Left lung (tissue), 10 donors: ENCODE results near the gene LIG3. TPM values are rescaled to one million over a fixed set of nuclear protein-coding genes. Genes with fewer than 3 reads are reported as not detected.
"Not testable (repeated sequence)": the region's sequence is repeated elsewhere in the genome, so short reads cannot be mapped to it uniquely, and the experiment has no call there.

Experiments
- ATAC-seq: fragments of 200-7000 bp; cut with Tn5 transposase; one replicate; pipeline ENCODE4 v1.9.1; 2020; ENCODE audit warnings: moderate library complexity
- DNase-seq, 4 donors: peaks; one replicate each; pipeline ENCODE4 v3.0.0-alpha.2; 2013 to 2020
- H3K27ac ChIP-seq, 2 donors: fragments of 200-600 bp; sonication (generic) in 1 of 2; one replicate each; pipeline versions ENCODE4 v1.5.0 to v1.8.0; 2020 to 2021
- H3K27me3 ChIP-seq, 2 donors: fragments of 200-600 bp; sonication (generic) in 1 of 2; one replicate each; pipeline versions ENCODE4 v1.5.0 to v1.8.0; 2020 to 2021
- H3K36me3 ChIP-seq, 2 donors: fragments of 200-600 bp; sonication (generic) in 1 of 2; one replicate each; pipeline versions ENCODE4 v1.5.0 to v1.8.0; 2020 to 2021
- H3K4me1 ChIP-seq, 2 donors: fragments of 200-600 bp; one replicate each; pipeline ENCODE4 v1.8.0; 2021
- H3K4me3 ChIP-seq, 2 donors: fragments of 200-600 bp; sonication (generic) in 1 of 2; one replicate each; pipeline versions ENCODE4 v1.5.0 to v1.8.0; 2020 to 2021; ENCODE audit warnings: mild to moderate bottlenecking in 1 of 2
- H3K9me3 ChIP-seq, 2 donors: fragments of 200-600 bp; sonication (generic) in 1 of 2; one replicate each; pipeline versions ENCODE4 v1.5.0 to v1.8.0; 2020 to 2021
- CTCF ChIP-seq, 2 donors: fragments of 200-600 bp; sonication (generic) in 1 of 2; IDR thresholded peaks; one replicate each; pipeline versions ENCODE4 v1.5.0 to v1.8.0; 2021; ENCODE audit warnings: antibody characterized with exemption in 2 of 2
- intact Hi-C, 2 donors: fragments of 100-400 bp; cut with DNase I; formaldehyde crosslinking; loops; one replicate each; pipeline versions ENCODE4 v1.11.2 to v1.14.2; 2022
- polyA plus RNA-seq, 6 donors: library from polyadenylated mRNA; unstranded; fragments of 120-200 nt; gene quantifications; one replicate each; pipeline ENCODE4 v1.2.1, GENCODE V29; 2013; ENCODE audit not compliant: insufficient read length in 6 of 6
- total RNA-seq, 2 donors: library from RNA; stranded (reverse); fragmentation: NEBNext Ultra II Directional; extraction: Animal tissue kit (Norgen Biotek cat#: 25700); gene quantifications; one replicate each; pipeline ENCODE4 v1.2.1, GENCODE V29; 2021
- donor health status: DM: no; HTN: yes; CAD: no.
- donor health status: DM: no; HTN: no; CAD: no.

LIG3 gene
- total and polyA plus RNA-seq, 8 donors: 27.3 to 43.7 (median 32.0) TPM

DNA sequence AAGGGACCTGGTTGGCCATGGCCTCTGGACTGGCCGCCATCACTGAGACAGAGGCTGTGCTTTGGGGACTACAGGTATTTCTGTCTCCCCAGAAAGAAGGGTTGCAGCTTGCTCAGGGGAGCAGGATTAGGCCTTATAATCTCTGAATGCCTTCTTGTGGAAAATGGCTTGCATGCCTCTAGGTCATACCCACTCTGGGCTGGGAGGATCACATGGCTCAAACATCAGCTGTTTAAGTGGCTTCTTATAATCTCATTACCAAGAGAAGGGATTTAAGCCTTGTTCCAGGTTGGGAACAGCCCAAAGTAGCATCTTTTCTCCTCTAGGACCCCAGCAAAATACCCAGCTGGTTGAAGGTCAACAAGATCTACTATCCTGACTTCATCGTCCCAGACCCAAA is 19.1 kb downstream of the LIG3 start:
- Histone ChIP-seq H3K27me3 (no peaks in the 10 kb centered on the region), H3K4me1 (peaks cover 6 to 24% of the 10 kb centered on the region in 2 donors), H3K27ac (no peak overlapping the region), H3K9me3 (no peaks in the 10 kb centered on the region), H3K4me3 (no peak overlapping the region), H3K36me3 (peaks cover 0 to 94% of the 10 kb centered on the region in 2 donors)
- intact Hi-C loops: no loop called here
- DNase-seq: no peak
- no peak for ATAC-seq
- TF ChIP-seq CTCF (IDR thresholded peaks at IDR 0.05): no peak

GRCh38 chr17:35000965-35001364 is 20.7 kb downstream of the LIG3 start:
- H3K27ac ChIP-seq: not testable (repeated sequence)

GRCh38 chr17:35001549-35001948 is 21.2 kb downstream of the LIG3 start:
- TF ChIP-seq CTCF (IDR thresholded peaks at IDR 0.05): no peak
- DNase-seq: no peak
- Histone ChIP-seq H3K36me3 (peaks cover 0 to 93% of the 10 kb centered on the region in 2 donors), H3K27ac (no peak overlapping the region), H3K4me1 (peaks cover 6 to 21% of the 10 kb centered on the region in 2 donors), H3K9me3 (no peaks in the 10 kb centered on the region), H3K27me3 (no peaks in the 10 kb centered on the region), H3K4me3 (no peak overlapping the region)
- no peak for ATAC-seq
- intact Hi-C loops: loop anchor here in 1 of 2 donors (10.0 kb wide), 1 partner anchor 83 kb away; no protein-coding TSS in a partner anchor

More at GRCh38 chr17:35000965-35001364, 20.7 kb downstream of the LIG3 start:
- ATAC-seq, H3K27me3 ChIP-seq, DNase-seq, H3K4me3 ChIP-seq, H3K9me3 ChIP-seq: not testable (repeated sequence)
- peaks cover 6 to 24% of the 10 kb centered on the region in 2 donors for H3K4me1 ChIP-seq
- intact Hi-C loops: loop anchor here in 1 of 2 donors (10.0 kb wide), 1 partner anchor 84 kb away; no protein-coding TSS in a partner anchor
- peaks cover 0 to 93% of the 10 kb centered on the region in 2 donors for H3K36me3 ChIP-seq

DNA sequence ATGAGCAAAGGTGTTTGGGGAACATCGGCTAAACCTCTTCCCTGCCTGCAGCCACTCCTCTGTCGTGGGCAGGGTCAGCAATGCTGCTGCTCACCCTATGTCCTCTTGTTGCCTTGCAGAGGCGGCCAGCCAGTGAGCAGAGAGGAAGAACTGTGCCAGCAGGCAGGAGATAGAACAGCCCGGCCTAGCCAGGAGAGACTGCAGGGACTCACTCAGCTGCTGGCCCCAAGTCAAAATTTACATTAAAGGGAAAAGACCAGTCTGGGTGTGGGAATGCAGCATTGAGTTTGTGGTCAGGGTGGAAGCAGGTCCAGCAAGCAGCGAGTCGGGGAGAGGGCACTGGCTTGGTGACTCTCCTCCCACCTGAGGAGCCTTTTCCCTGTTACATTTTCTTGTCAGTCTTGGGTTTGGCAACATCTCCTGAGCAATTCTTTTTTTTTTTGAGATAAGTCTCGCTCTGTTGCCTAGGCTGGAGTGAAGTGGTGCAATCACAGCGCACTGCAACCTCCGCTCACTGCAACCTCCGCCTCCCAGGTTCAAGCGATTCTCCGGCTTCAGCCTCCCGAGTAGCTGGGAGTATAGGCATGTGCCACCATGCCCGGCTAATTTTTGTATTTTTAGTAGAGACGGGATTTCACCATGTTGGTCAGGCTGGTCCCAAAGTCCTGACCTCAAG is 22.7 kb downstream of the LIG3 start:
- no peaks in the 10 kb centered on the region for H3K9me3 ChIP-seq
- H3K27ac ChIP-seq: peak overlapping the region in 1 of 2 donors; percentile 6
- TF ChIP-seq CTCF (IDR thresholded peaks at IDR 0.05): no peak
- H3K4me1 ChIP-seq: peaks cover 0 to 6% of the 10 kb centered on the region in 2 donors
- peaks cover 0 to 94% of the 10 kb centered on the region in 2 donors for H3K36me3 ChIP-seq
- no peak for ATAC-seq
- intact Hi-C loops: loop anchor here in 1 of 2 donors (10.0 kb wide), 1 partner anchor 82 kb away; no protein-coding TSS in a partner anchor
- H3K27me3 ChIP-seq: no peaks in the 10 kb centered on the region
- DNase-seq: no peak
- no peak overlapping the region for H3K4me3 ChIP-seq

- no peak for ATAC-seq
- intact Hi-C loops: loop anchor here in 1 of 2 donors (10.0 kb wide), 1 partner anchor 81 kb away; no protein-coding TSS in a partner anchor
- peaks cover 0 to 94% of the 10 kb centered on the region in 2 donors for H3K36me3 ChIP-seq
- no peak for DNase-seq
- no peak overlapping the region for H3K27ac ChIP-seq
- H3K4me3 ChIP-seq: no peak overlapping the region
- no peaks in the 10 kb centered on the region for H3K4me1 ChIP-seq
- no peaks in the 10 kb centered on the region for H3K9me3 ChIP-seq
- no peaks in the 10 kb centered on the region for H3K27me3 ChIP-seq
- no peak for TF ChIP-seq CTCF (IDR thresholded peaks at IDR 0.05)
Observed at GRCh38 chr17:35003778-35004177, 23.5 kb downstream of the LIG3 start.
